HepG2 (cell line): Measurements from ENCODE around the gene MPIG6B. TPM values are rescaled to one million over a fixed set of nuclear protein-coding genes. Genes with fewer than 3 reads are reported as not detected.
A peak's percentile ranks its signal among the peaks of the same experiment; 100 is the strongest.

ENCODE experiments used
- CREM ChIP-seq, 2 experiments: sonication (generic) in 1 of 2; formaldehyde crosslinking in 1 of 2; IDR thresholded peaks; 2 replicates each; pipeline versions ENCODE4 v1.4.0 to v1.6.1; 2016 to 2020; ENCODE audit warnings: antibody characterized with exemption in 1 of 2, mild to moderate bottlenecking in 1 of 2, missing genetic modification reagents in 1 of 2
- HDAC6 ChIP-seq: fragments of 200-600 bp; sonication (generic); IDR thresholded peaks from 2 replicates; pipeline ENCODE4 v1.7.0; 2017; ENCODE audit warnings: mild to moderate bottlenecking, antibody characterized with exemption, low read length, low read depth
- HES4 ChIP-seq: sonication (generic); formaldehyde crosslinking; IDR thresholded peaks from 2 replicates; pipeline ENCODE4 v1.9.0; 2021; ENCODE audit warnings: mild to moderate bottlenecking, missing genetic modification reagents, borderline replicate concordance
- HOXD1 ChIP-seq: sonication (generic); formaldehyde crosslinking; IDR thresholded peaks from 2 replicates; pipeline ENCODE4 v1.5.0; 2020; ENCODE audit warnings: missing genetic modification reagents
- JDP2 ChIP-seq: sonication (generic); formaldehyde crosslinking; IDR thresholded peaks from 2 replicates; pipeline ENCODE4 v1.8.1; 2022; ENCODE audit warnings: missing genetic modification reagents, borderline replicate concordance
- JUN ChIP-seq: sonication (generic); formaldehyde crosslinking; IDR thresholded peaks from 2 replicates; pipeline ENCODE4 v1.4.0; 2020; ENCODE audit warnings: mild to moderate bottlenecking, missing genetic modification reagents
- KLF13 ChIP-seq: sonication (generic); formaldehyde crosslinking; IDR thresholded peaks from 2 replicates; pipeline ENCODE4 v1.4.0; 2020; ENCODE audit warnings: mild to moderate bottlenecking, missing genetic modification reagents
- MTA3 ChIP-seq: sonication (generic); formaldehyde crosslinking; IDR thresholded peaks from 2 replicates; pipeline ENCODE4 v1.4.0; 2020; ENCODE audit warnings: missing genetic modification reagents
- MTF1 ChIP-seq: sonication (generic); formaldehyde crosslinking; IDR thresholded peaks from 2 replicates; pipeline ENCODE4 v1.5.0; 2020; ENCODE audit warnings: missing genetic modification reagents
- MXD4 ChIP-seq: IDR thresholded peaks from 2 replicates; pipeline ENCODE4 v1.6.1; 2016; ENCODE audit warnings: mild to moderate bottlenecking, missing biosample characterization, missing genetic modification reagents
- PHF8 ChIP-seq: sonication (generic); formaldehyde crosslinking; IDR thresholded peaks from 2 replicates; pipeline ENCODE4 v1.5.0; 2020; ENCODE audit warnings: missing genetic modification reagents
- RXRB ChIP-seq: IDR thresholded peaks from 2 replicates; pipeline ENCODE4 v1.6.1; 2016; ENCODE audit warnings: borderline replicate concordance, missing genetic modification reagents, missing compliant biosample characterization
- SIX4 ChIP-seq: sonication (generic); formaldehyde crosslinking; IDR thresholded peaks from 2 replicates; pipeline ENCODE4 v1.4.0; 2020; ENCODE audit warnings: missing genetic modification reagents
- U2AF1 ChIP-seq: fragments of 200-400 bp; formaldehyde crosslinking; optimal IDR thresholded peaks from 2 replicates; pipeline ENCODE3; 2017; ENCODE audit warnings: mild to moderate bottlenecking, low read depth, low read length
- ZFP37 ChIP-seq: sonication (generic); formaldehyde crosslinking; IDR thresholded peaks from 2 replicates; pipeline ENCODE4 v1.4.0; 2020; ENCODE audit warnings: missing genetic modification reagents, borderline replicate concordance
- ZFX ChIP-seq: sonication (generic); formaldehyde crosslinking; IDR thresholded peaks from 2 replicates; pipeline ENCODE4 v1.4.0; 2020; ENCODE audit warnings: mild to moderate bottlenecking, low read depth, missing genetic modification reagents, moderate library complexity
- ZNF234 ChIP-seq: sonication (generic); formaldehyde crosslinking; conservative IDR thresholded peaks from 2 replicates; pipeline ENCODE4 v1.5.1; 2020; ENCODE audit warnings: mild to moderate bottlenecking, missing genetic modification reagents
- ZNF30 ChIP-seq: sonication (generic); formaldehyde crosslinking; IDR thresholded peaks from 2 replicates; pipeline ENCODE4 v1.5.0; 2020; ENCODE audit warnings: mild to moderate bottlenecking, missing genetic modification reagents
- ZNF337 ChIP-seq: sonication (generic); formaldehyde crosslinking; IDR thresholded peaks from 2 replicates; pipeline ENCODE4 v1.5.1; 2020; ENCODE audit warnings: missing genetic modification reagents, low read depth, mild to moderate bottlenecking, borderline replicate concordance
- ZNF546 ChIP-seq: sonication (generic); formaldehyde crosslinking; conservative IDR thresholded peaks from 2 replicates; pipeline ENCODE4 v1.8.1; 2023; ENCODE audit warnings: mild to moderate bottlenecking, missing genetic modification reagents
- ZNF547 ChIP-seq: sonication (generic); formaldehyde crosslinking; IDR thresholded peaks from 2 replicates; pipeline ENCODE4 v1.5.1; 2020; ENCODE audit warnings: mild to moderate bottlenecking, missing genetic modification reagents
- ZNF562 ChIP-seq: sonication (generic); formaldehyde crosslinking; IDR thresholded peaks from 2 replicates; pipeline ENCODE4 v1.8.0; 2022; ENCODE audit warnings: missing genetic modification reagents, borderline replicate concordance
- ZNF780A ChIP-seq: sonication (generic); formaldehyde crosslinking; IDR thresholded peaks from 2 replicates; pipeline ENCODE4 v1.8.0; 2022; ENCODE audit warnings: mild to moderate bottlenecking, missing genetic modification reagents, moderate library complexity
- polyA plus RNA-seq, 8 experiments: library from polyadenylated mRNA; depleted of rRNA in 3 of 8; stranded (reverse) in 7 of 8; unstranded in 1 of 8; fragments of >200 nt; fragmentation: Illumina TruSeq in 4 of 8; extraction: Trizol in 4 of 8; gene quantifications; 2 replicates each; pipeline versions ENCODE4 v1.2.1 to v1.2.3, GENCODE V29; 2011 to 2016; ENCODE audit warnings: low read depth in 4 of 8, missing spikeins in 1 of 8, mixed read lengths in 1 of 8; ENCODE audit not compliant: insufficient read depth in 1 of 8
- total RNA-seq, 5 experiments: library from RNA; depleted of rRNA; stranded (reverse); fragments of >200 nt; fragmentation: Illumina TruSeq; extraction: Trizol; gene quantifications; 2 replicates each; pipeline ENCODE4 v1.2.3, GENCODE V29; 2016; ENCODE audit warnings: low read depth in 1 of 5
- TF ChIP-seq, protein P1 (sequence below): sonication (generic); formaldehyde crosslinking; IDR thresholded peaks from 2 replicates; pipeline ENCODE4 v1.4.0; 2020; ENCODE audit warnings: missing genetic modification reagents, mild to moderate bottlenecking, borderline replicate concordance
- TF ChIP-seq, protein P2 (sequence below): sonication (generic); formaldehyde crosslinking; IDR thresholded peaks from 2 replicates; pipeline ENCODE4 v1.4.0; 2020; ENCODE audit warnings: missing genetic modification reagents, low read depth, mild to moderate bottlenecking, borderline replicate concordance
- TF ChIP-seq, protein P3 (sequence below): sonication (generic); formaldehyde crosslinking; IDR thresholded peaks from 2 replicates; pipeline ENCODE4 v1.4.0; 2020; ENCODE audit warnings: missing genetic modification reagents

MPIG6B gene
- total and polyA plus RNA-seq, 2 of the 13 experiments (the other 11 are each of a cell fraction or from before 2014, with no cell fraction given): not detected

DNA sequence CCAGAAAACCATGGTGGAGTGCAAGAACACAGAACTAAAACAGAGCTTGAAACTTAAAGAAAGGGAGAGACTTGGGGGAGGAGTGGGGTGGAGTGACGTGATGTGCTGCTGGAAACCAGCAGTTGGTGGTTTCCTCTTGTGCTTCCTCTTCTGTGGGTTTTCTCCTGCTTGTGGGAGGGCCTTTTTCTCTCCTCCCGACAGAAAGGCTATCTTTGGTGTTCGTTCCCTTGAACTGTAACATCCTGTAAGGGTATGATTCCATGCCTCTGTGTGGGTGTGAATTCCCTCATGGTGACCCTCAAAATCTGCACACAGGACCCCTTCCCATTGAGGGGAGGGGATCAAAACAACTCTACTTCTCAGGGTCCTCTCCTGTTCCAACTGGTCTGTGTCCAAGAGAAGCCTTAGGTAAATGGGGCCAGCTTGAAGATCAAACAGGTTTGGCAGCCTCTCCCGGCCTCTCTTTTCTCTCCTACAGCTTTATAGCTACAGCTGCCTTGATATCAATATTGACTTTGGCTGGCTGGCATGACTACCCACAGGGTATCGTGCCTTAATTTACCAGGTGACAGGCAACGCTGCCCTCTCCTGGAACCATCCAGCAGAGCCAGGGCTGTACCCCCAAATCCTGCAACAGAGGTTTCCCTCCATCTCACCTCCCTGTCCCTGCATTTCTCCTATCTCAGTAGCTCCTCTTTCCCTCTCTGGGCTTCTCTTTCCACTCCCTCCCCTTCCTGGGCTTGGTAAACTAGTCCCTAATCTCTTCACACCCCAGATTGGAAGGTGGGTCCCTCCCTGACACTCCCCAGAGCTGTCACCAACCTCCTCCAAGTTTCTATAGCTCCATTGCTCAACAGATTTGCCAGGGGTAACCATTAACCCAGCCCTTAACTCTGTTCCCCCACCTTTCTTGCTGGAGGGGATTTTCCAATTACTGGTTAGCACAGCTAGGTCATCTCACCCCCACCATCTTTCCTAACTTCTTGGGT is 15.1 kb downstream of the MPIG6B start (continued):
- TF ChIP-seq CREM (IDR thresholded peaks at IDR 0.05) (peak; percentile 68), CREM (CRISPR knock-in tag; IDR thresholded peaks at IDR 0.05) (no peak), MXD4 (CRISPR knock-in tag) (no peak; the same call in 1 of the 2 replicates), ZNF547 (CRISPR knock-in tag) (0 out of 2 replicates have a peak, but pooled peaks have one; percentile 9), ZNF562 (CRISPR knock-in tag) (no peak), HOXD1 (CRISPR knock-in tag) (peak; percentile 95), PHF8 (CRISPR knock-in tag) (peak; percentile 35; the same call in 1 of the 2 replicates), JDP2 (CRISPR knock-in tag) (no peak), ZFX (CRISPR knock-in tag) (no peak; the same call in 1 of the 2 replicates), ZNF337 (CRISPR knock-in tag) (no peak), HES4 (CRISPR knock-in tag) (no peak), HDAC6 (no peak), ZNF30 (no peak), JUN (CRISPR knock-in tag) (no peak), MTF1 (no peak), KLF13 (CRISPR knock-in tag) (no peak), ZFP37 (CRISPR knock-in tag) (no peak), ZNF780A (CRISPR knock-in tag) (peak; percentile 55; the same call in 1 of the 2 replicates), RXRB (CRISPR knock-in tag) (peak; percentile 84), ZNF234 (CRISPR knock-in tag) (no peak), ZNF546 (CRISPR knock-in tag) (no peak; the same call in 1 of the 2 replicates), SIX4 (CRISPR knock-in tag) (peak; percentile 60), MTA3 (CRISPR knock-in tag) (no peak), U2AF1 (no peak)
- TF ChIP-seq, protein P1, sequence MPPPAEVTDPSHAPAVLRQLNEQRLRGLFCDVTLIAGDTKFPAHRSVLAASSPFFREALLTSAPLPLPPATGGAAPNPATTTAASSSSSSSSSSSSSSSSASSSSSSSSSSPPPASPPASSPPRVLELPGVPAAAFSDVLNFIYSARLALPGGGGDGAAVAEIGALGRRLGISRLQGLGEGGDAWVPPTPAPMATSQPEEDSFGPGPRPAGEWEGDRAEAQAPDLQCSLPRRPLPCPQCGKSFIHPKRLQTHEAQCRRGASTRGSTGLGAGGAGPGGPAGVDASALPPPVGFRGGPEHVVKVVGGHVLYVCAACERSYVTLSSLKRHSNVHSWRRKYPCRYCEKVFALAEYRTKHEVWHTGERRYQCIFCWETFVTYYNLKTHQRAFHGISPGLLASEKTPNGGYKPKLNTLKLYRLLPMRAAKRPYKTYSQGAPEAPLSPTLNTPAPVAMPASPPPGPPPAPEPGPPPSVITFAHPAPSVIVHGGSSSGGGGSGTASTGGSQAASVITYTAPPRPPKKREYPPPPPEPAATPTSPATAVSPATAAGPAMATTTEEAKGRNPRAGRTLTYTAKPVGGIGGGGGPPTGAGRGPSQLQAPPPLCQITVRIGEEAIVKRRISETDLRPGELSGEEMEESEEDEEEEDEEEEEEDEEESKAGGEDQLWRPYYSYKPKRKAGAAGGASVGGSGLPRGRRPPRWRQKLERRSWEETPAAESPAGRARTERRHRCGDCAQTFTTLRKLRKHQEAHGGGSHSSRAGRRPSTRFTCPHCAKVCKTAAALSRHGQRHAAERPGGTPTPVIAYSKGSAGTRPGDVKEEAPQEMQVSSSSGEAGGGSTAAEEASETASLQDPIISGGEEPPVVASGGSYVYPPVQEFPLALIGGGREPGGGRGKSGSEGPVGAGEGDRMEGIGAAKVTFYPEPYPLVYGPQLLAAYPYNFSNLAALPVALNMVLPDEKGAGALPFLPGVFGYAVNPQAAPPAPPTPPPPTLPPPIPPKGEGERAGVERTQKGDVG (CRISPR knock-in tag): no peak
- TF ChIP-seq, protein P2, sequence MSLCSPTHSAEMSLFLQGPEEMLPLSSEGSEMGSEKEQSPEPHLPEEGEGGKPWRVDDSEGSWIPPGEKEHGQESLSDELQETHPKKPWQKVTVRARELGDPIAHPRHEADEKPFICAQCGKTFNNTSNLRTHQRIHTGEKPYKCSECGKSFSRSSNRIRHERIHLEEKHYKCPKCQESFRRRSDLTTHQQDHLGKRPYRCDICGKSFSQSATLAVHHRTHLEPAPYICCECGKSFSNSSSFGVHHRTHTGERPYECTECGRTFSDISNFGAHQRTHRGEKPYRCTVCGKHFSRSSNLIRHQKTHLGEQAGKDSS (CRISPR knock-in tag): peak; percentile 78; the same call in 1 of the 2 replicates
- TF ChIP-seq, protein P3, sequence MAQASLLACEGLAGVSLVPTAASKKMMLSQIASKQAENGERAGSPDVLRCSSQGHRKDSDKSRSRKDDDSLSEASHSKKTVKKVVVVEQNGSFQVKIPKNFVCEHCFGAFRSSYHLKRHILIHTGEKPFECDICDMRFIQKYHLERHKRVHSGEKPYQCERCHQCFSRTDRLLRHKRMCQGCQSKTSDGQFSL (CRISPR knock-in tag): 0 out of 2 replicates have a peak, but pooled peaks have one; percentile 28
